Renal cortex interstitium (tissue), 11 donors: ENCODE data around the gene STK11IP. TPM values are rescaled to one million over a fixed set of nuclear protein-coding genes. Genes with fewer than 3 reads are reported as not detected.

Experiments
- DNase-seq, 11 donors: peaks; one replicate each; pipeline ENCODE4 v3.0.0-alpha.2; 2013; ENCODE audit warnings: low read depth in 9 of 11, low spot score in 4 of 11; ENCODE audit errors: extremely low read depth in 1 of 11
- polyA plus RNA-seq, 3 donors: library from polyadenylated mRNA; unstranded; fragments of 120-200 nt; gene quantifications; one replicate each; pipeline ENCODE4 v1.2.1, GENCODE V29; 2013; ENCODE audit not compliant: insufficient read length in 3 of 3

STK11IP gene
- polyA plus RNA-seq, 3 donors, result 24.0 to 33.9 (median 26.7) TPM

GRCh38 chr2:219573166-219573565 lies 24.5 kb upstream of the STK11IP start:
- no peak for DNase-seq

- DNase-seq, result no peak
Measured at GRCh38 chr2:219574484-219575311, 23.0 kb upstream of the STK11IP start.

- no peak for DNase-seq
Measured at GRCh38 chr2:219575566-219576504, 21.8 kb upstream of the STK11IP start.

GRCh38 chr2:219576505-219577388 lies 20.9 kb upstream of the STK11IP start:
- DNase-seq, result peak in 4 of 11 donors; percentile 50 to 75 (median 62)

- DNase-seq, result no peak
Measured at GRCh38 chr2:219578811-219579613, 18.6 kb upstream of the STK11IP start.

- no peak for DNase-seq
Measured at GRCh38 chr2:219581346-219581745, 16.3 kb upstream of the STK11IP start.

GRCh38 chr2:219591091-219591490 lies 6.6 kb upstream of the STK11IP start:
- DNase-seq, result no peak

- DNase-seq, result peak in 1 of 11 donors; percentile 39
Measured at GRCh38 chr2:219592736-219593135, 4.9 kb upstream of the STK11IP start.

- DNase-seq, result no peak
Measured at GRCh38 chr2:219593154-219593553, 4.5 kb upstream of the STK11IP start.

- DNase-seq, result peak in 6 of 11 donors; percentile 50 to 74 (median 60)
Measured at GRCh38 chr2:219595256-219595655, 2.4 kb upstream of the STK11IP start.

- DNase-seq, result peak in 3 of 11 donors; percentile 22 to 55 (median 24)
Measured at GRCh38 chr2:219596954-219597551, 604 bp upstream of the STK11IP start.

GRCh38 chr2:219598308-219599078 lies 836 bp downstream of the STK11IP start:
- DNase-seq, result no peak

- DNase-seq, result no peak
Measured at GRCh38 chr2:219603771-219604170, 6.1 kb downstream of the STK11IP start.

- no peak for DNase-seq
Measured at GRCh38 chr2:219605607-219605954, 7.9 kb downstream of the STK11IP start.

- no peak for DNase-seq
Measured at GRCh38 chr2:219607931-219608330, 10.3 kb downstream of the STK11IP start.

GRCh38 chr2:219608399-219608964 lies 10.8 kb downstream of the STK11IP start:
- no peak for DNase-seq
